IPS-NIHi7 (cell line): Measurements from ENCODE around the gene RNF217.
"Not testable (repeated sequence)": the region's sequence is repeated elsewhere in the genome, so short reads cannot be mapped to it uniquely, and the experiment has no call there.

Experiments
- DNase-seq: peaks from one replicate; pipeline ENCODE4 v3.0.0; 2012; ENCODE audit warnings: mixed read lengths; ENCODE audit errors: extremely low spot score

RNF217 gene

GRCh38 chr6:125015152-125015551 is 52.9 kb downstream of the RNF217 start:
- no peak for DNase-seq

GRCh38 chr6:125018136-125018535 is 55.9 kb downstream of the RNF217 start:
- DNase-seq = no peak

- DNase-seq = no peak
Measured at GRCh38 chr6:125019281-125019680, 57.0 kb downstream of the RNF217 start.

GRCh38 chr6:125019918-125020317 is 57.7 kb downstream of the RNF217 start:
- peak; percentile 29 for DNase-seq

GRCh38 chr6:125020385-125020784 is 58.1 kb downstream of the RNF217 start:
- DNase-seq = peak; percentile 30

GRCh38 chr6:125022391-125022989 is 60.3 kb downstream of the RNF217 start:
- no peak for DNase-seq

- no peak for DNase-seq
Measured at GRCh38 chr6:125025164-125025854, 63.1 kb downstream of the RNF217 start.

GRCh38 chr6:125027287-125027686 is 65.0 kb downstream of the RNF217 start:
- DNase-seq = no peak

- DNase-seq = no peak
Measured at GRCh38 chr6:125030969-125031368, 68.7 kb downstream of the RNF217 start.

- no peak for DNase-seq
Measured at GRCh38 chr6:125031385-125031784, 69.1 kb downstream of the RNF217 start.

GRCh38 chr6:125034929-125035328 is 72.7 kb downstream of the RNF217 start:
- DNase-seq = not testable (repeated sequence)

GRCh38 chr6:125036486-125036885 is 74.2 kb downstream of the RNF217 start:
- not testable (repeated sequence) for DNase-seq

GRCh38 chr6:125037827-125038226 is 75.6 kb downstream of the RNF217 start:
- no peak for DNase-seq

- no peak for DNase-seq
Measured at GRCh38 chr6:125038925-125039324, 76.7 kb downstream of the RNF217 start.

- no peak for DNase-seq
Measured at GRCh38 chr6:125041740-125042459, 79.7 kb downstream of the RNF217 start.

GRCh38 chr6:125044066-125044465 is 81.8 kb downstream of the RNF217 start:
- no peak for DNase-seq

GRCh38 chr6:125044667-125045066 is 82.4 kb downstream of the RNF217 start:
- no peak for DNase-seq

- DNase-seq = peak; percentile 19
Measured at GRCh38 chr6:125046107-125046925, 84.1 kb downstream of the RNF217 start.

GRCh38 chr6:125048274-125048673 is 86.0 kb downstream of the RNF217 start:
- DNase-seq = no peak

GRCh38 chr6:125050663-125051318 is 88.6 kb downstream of the RNF217 start:
- no peak for DNase-seq

- no peak for DNase-seq
Measured at GRCh38 chr6:125053809-125054208, 91.6 kb downstream of the RNF217 start.
